ENCODE measurements around the gene CACNB4. TPM values are rescaled to one million over a fixed set of nuclear protein-coding genes. Genes with fewer than 3 reads are reported as not detected.
"Not testable (repeated sequence)": the region's sequence is repeated elsewhere in the genome, so short reads cannot be mapped to it uniquely, and the experiment has no call there.

The CACNB4 gene
- total and polyA plus RNA-seq, 9 of the 15 experiments (the other 6 are each of a cell fraction or from before 2014, with no cell fraction given), result 0.01 to 0.20 (median 0.04) TPM; not detected in 1

DNA sequence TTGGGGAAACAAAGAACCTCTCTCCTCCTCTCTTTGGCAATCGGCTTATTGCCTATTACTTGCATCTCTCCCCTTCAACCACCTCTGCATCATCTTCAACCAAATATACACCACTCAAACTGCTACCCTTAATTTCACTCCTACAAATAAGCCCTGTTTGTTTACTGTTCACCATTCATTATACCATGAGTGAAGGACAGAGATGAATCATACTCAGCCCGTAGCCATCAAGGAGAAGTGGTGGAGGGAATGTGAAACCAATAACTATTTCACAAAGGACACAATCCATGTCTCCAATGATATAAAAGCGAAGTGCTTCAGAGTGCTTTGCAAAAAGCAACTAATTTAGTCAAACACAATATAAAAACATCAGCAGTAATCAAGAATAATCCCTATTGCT is 76.8 kb downstream of the CACNB4 start (continued):
- TF ChIP-seq, protein P1, sequence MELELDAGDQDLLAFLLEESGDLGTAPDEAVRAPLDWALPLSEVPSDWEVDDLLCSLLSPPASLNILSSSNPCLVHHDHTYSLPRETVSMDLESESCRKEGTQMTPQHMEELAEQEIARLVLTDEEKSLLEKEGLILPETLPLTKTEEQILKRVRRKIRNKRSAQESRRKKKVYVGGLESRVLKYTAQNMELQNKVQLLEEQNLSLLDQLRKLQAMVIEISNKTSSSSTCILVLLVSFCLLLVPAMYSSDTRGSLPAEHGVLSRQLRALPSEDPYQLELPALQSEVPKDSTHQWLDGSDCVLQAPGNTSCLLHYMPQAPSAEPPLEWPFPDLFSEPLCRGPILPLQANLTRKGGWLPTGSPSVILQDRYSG (tag; conservative IDR thresholded peaks at IDR 0.05; ENCODE audit: low read depth), result no peak
- TF ChIP-seq ZBTB8A (IDR thresholded peaks at IDR 0.05; ENCODE audit: partially characterized antibody), result no peak
- no peak for TF ChIP-seq SMARCB1 (IDR thresholded peaks at IDR 0.05; ENCODE audit: insufficient read length, low read depth)

DNA sequence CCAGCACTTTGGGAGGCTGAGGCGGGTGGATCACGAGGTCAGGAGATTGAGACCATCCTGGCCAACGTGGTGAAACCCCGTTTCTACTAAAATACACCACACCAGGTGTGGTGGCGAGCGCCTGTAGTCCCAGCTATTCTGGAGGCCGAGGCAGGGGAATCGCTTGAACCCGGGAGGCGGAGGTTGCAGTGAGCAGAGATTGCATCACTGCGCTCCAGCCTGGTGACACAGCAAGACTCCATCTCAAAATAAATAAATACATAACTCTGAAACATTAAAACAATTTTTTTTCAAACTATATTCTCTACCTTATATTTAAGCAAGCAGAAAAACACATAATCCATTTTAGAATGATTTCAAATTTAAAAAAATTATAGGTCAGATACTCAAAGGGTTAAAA is 77.8 kb downstream of the CACNB4 start:
- not testable (repeated sequence) for BruUV-seq (replicated peaks)

More for the DNA sequence above, 77.8 kb downstream of the CACNB4 start:
- intact Hi-C loops (cut with micrococcal nuclease); H3K9ac ChIP-seq (ENCODE audit: insufficient read depth in 1 of 2, low read depth in 2 of 2, low read length in 2 of 2); H2AFZ ChIP-seq (ENCODE audit: low read depth, low read length); H3K36me3 ChIP-seq (ENCODE audit: control insufficient read depth, insufficient read depth, low read length); H3K9me3 ChIP-seq (replicated peaks; ENCODE audit: control insufficient read depth, insufficient read depth, low read depth, low read length); H3K9me1 ChIP-seq (ENCODE audit: control insufficient read depth, insufficient read depth, low read length); H3K27ac ChIP-seq (ENCODE audit: extremely low read depth, low read depth, low read length); ATAC-seq; CTCF ChIA-PET (ENCODE audit: low intra/inter-chr PET ratio); H3K79me2 ChIP-seq (ENCODE audit: control insufficient read depth, insufficient read depth, low read length); DNase-seq (ENCODE audit: extremely low read depth in 1 of 4, low spot score in 3 of 4); H3K4me1 ChIP-seq (replicated peaks in 1 of 2; ENCODE audit: control insufficient read depth in 2 of 2, insufficient read depth in 2 of 2, low read length in 2 of 2); H3K4me3 ChIP-seq; H4K20me1 ChIP-seq (replicated peaks; ENCODE audit: control insufficient read depth, insufficient read depth, low read length); FAIRE-seq; H3K4me2 ChIP-seq (ENCODE audit: insufficient read depth, low read length): not testable (repeated sequence)
- WGBS (ENCODE audit: insufficient coverage, low coverage, missing lambda C conversion rate), result 3% methylated on average over 11 of the region's 11 CpGs
- TF ChIP-seq ZNF507 (tag; conservative IDR thresholded peaks at IDR 0.05) (0 out of 2 replicates have a peak, but pooled peaks have one; percentile 10), CEBPB (tag; IDR thresholded peaks at IDR 0.05) (peak; percentile 68), CEBPG (CRISPR knock-in tag; IDR thresholded peaks at IDR 0.05) (peak; percentile 61), CEBPG (tag; conservative IDR thresholded peaks at IDR 0.05 in 1 of 2, IDR thresholded peaks at IDR 0.05 in 1 of 2) (peak; percentile 78 to 79)
- TF ChIP-seq, protein P2, sequence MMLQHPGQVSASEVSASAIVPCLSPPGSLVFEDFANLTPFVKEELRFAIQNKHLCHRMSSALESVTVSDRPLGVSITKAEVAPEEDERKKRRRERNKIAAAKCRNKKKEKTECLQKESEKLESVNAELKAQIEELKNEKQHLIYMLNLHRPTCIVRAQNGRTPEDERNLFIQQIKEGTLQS (IDR thresholded peaks at IDR 0.05), result peak; percentile 81
- TF ChIP-seq, protein P2 (CRISPR knock-in tag; conservative IDR thresholded peaks at IDR 0.05), result not testable (repeated sequence)
- in situ Hi-C loops (cut with MboI), result loop anchor here (25.0 kb wide), 1 partner anchor 409 kb away; no protein-coding TSS in a partner anchor
- POLR2A ChIA-PET, result interaction anchor here (1.2 kb wide), 1 partner anchor 9 kb away, joined by 4 read pairs; no protein-coding TSS in a partner anchor
- peaks cover 0 to 13% of the 10 kb centered on the region in 2 experiments; a peak in 3 of 5 replicates for H3K27me3 ChIP-seq (ENCODE audit: control insufficient read depth in 2 of 2, insufficient read depth in 2 of 2, low read length in 2 of 2)

Data from K562 (cell line).